Right lobe of liver (tissue), 6 donors: ENCODE measurements around the gene TRAPPC12. TPM values are rescaled to one million over a fixed set of nuclear protein-coding genes. Genes with fewer than 3 reads are reported as not detected.
A peak's percentile ranks its signal among the peaks of the same experiment; 100 is the strongest.

Experiments
- ATAC-seq, 4 donors: fragments of 200-7000 bp; cut with Tn5 transposase; one replicate each; pipeline ENCODE4 v1.9.1; 2020; ENCODE audit warnings: mild to moderate bottlenecking in 4 of 4, moderate library complexity in 4 of 4
- DNase-seq, 3 donors: peaks; one replicate each; pipeline ENCODE4 v3.0.0-alpha.2; 2020
- H3K27ac ChIP-seq, 3 donors: fragments of 200-600 bp; one replicate each; pipeline ENCODE4 v1.8.0; 2022
- H3K27me3 ChIP-seq, 2 donors: fragments of 200-600 bp; one replicate each; pipeline ENCODE4 v1.8.0; 2022
- H3K36me3 ChIP-seq, 4 donors: fragments of 200-600 bp; sonication (generic) in 1 of 4; one replicate each; pipeline versions ENCODE4 v1.5.1 to v1.8.0; 2017 to 2022; ENCODE audit warnings: control low read depth in 1 of 4
- H3K4me1 ChIP-seq, 4 donors: fragments of 200-600 bp; sonication (generic) in 1 of 4; one replicate each; pipeline versions ENCODE4 v1.5.1 to v1.8.0; 2017 to 2022; ENCODE audit warnings: control low read depth in 1 of 4
- H3K4me3 ChIP-seq, 3 donors: fragments of 200-600 bp; one replicate each; pipeline ENCODE4 v1.8.0; 2022
- H3K9me3 ChIP-seq, 4 donors: fragments of 200-600 bp; sonication (generic) in 1 of 4; one replicate each; pipeline versions ENCODE4 v1.5.1 to v1.8.0; 2017 to 2022; ENCODE audit warnings: control low read depth in 1 of 4
- POLR2A ChIP-seq: fragments of 450-650 bp; IDR thresholded peaks from one replicate; pipeline ENCODE4 v1.6.1; 2017; ENCODE audit warnings: antibody characterized with exemption, mild to moderate bottlenecking
- WGBS: methylation state at CpG from one replicate; pipeline ENCODE4 v1.1.6; 2018; ENCODE audit warnings: low coverage, low lambda C conversion rate; ENCODE audit not compliant: insufficient coverage; ENCODE audit errors: missing lambda C conversion rate; 5-methylcytosine and 5-hydroxymethylcytosine counted together
- intact Hi-C, 2 donors: fragments of 100-400 bp; cut with DNase I; formaldehyde crosslinking; loops; one replicate each; pipeline versions ENCODE4 v1.11.2 to v1.14.1; 2022
- total RNA-seq, 6 experiments: library from RNA; depleted of rRNA in 2 of 6; stranded (reverse); fragments of >200 nt in 2 of 6; fragmentation: NEBNext Ultra II Directional in 3 of 6; extraction: Animal tissue kit (Norgen Biotek cat#: 25700) in 3 of 6; gene quantifications; one replicate each; pipeline versions ENCODE4 v1.1.0 to v1.2.4, GENCODE V29; 2016 to 2023
- TF ChIP-seq, protein P1 (sequence below), 4 donors: fragments of 200-600 bp in 3 of 4; fragments of 450-650 bp in 1 of 4; IDR thresholded peaks; one replicate each; pipeline versions ENCODE4 v1.5.1 to v1.8.0; 2016 to 2022; ENCODE audit warnings: antibody characterized with exemption in 4 of 4, mild to moderate bottlenecking in 2 of 4
- donor health status: DM: no; HTN: yes; CAD: no.
- donor health status: DM: no; HTN: no; CAD: no.
- donor health status: DM: no; HTN: no; CAD: no.
- donor health status: DM: no; HTN: yes; CAD: no.
- donor health status: DM: no; HTN: yes; CAD: no.

The TRAPPC12 gene
- total RNA-seq, 6 experiments from 2014 or later: 39.2 to 92.4 (median 47.8) TPM

GRCh38 chr2:3457524-3458395 is 78.3 kb downstream of the TRAPPC12 start:
- H3K4me3 ChIP-seq: no peak overlapping the region
- no peak for TF ChIP-seq POLR2A
- TF ChIP-seq, protein P1, sequence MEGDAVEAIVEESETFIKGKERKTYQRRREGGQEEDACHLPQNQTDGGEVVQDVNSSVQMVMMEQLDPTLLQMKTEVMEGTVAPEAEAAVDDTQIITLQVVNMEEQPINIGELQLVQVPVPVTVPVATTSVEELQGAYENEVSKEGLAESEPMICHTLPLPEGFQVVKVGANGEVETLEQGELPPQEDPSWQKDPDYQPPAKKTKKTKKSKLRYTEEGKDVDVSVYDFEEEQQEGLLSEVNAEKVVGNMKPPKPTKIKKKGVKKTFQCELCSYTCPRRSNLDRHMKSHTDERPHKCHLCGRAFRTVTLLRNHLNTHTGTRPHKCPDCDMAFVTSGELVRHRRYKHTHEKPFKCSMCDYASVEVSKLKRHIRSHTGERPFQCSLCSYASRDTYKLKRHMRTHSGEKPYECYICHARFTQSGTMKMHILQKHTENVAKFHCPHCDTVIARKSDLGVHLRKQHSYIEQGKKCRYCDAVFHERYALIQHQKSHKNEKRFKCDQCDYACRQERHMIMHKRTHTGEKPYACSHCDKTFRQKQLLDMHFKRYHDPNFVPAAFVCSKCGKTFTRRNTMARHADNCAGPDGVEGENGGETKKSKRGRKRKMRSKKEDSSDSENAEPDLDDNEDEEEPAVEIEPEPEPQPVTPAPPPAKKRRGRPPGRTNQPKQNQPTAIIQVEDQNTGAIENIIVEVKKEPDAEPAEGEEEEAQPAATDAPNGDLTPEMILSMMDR (IDR thresholded peaks at IDR 0.05): no peak
- 95% methylated on average over 14 of the region's 30 CpGs for WGBS
- H3K27me3 ChIP-seq: no peaks in the 10 kb centered on the region
- H3K4me1 ChIP-seq: peaks cover 0 to 5% (median under 1%) of the 10 kb centered on the region in 4 donors
- DNase-seq: no peak
- no peak overlapping the region for H3K27ac ChIP-seq
- intact Hi-C loops: no loop called here
- H3K9me3 ChIP-seq: no peaks in the 10 kb centered on the region
- ATAC-seq: no peak
- H3K36me3 ChIP-seq: peaks cover 0 to 16% (median 6%) of the 10 kb centered on the region in 4 donors

DNA sequence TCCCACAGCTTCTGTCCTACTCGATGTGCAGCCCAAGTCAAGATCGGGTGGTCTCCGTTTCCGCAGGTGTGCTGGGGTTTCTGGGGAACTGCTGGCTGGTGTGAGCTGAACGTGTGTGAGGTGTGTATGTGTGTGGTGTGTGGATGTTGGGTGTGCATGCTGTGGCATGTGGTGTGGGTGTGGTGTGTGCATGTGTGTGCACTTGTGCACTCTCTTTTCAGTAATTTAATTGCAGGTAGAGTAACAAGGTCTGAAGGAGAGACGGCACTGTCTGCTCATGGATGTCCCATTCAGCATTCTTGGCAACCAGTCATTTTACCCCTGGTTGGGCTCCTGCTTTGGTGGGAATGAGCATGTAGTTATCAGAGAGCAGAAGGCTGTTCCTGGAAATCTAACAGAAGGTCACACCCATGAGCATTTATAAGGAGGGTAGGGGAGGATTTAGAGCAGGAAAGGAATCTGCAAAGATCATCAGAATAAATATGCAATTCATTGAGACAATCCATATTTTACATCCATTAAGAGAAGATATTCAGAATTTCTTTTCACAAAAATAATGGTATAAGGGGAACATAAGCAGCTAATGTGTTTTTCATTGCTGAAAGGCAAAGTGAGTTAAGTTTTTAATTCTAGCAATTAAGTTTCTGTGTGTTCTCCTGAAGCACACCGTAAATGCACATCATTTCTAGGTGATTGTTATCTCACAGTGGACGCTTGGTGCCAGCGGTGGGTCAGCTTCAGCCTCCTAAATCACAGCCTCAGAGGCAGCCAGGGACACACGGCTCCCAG is 79.1 kb downstream of the TRAPPC12 start:
- no peak for ATAC-seq
- Histone ChIP-seq H3K4me1 (peaks cover 0 to 5% (median under 1%) of the 10 kb centered on the region in 4 donors), H3K27ac (no peak overlapping the region), H3K9me3 (no peaks in the 10 kb centered on the region), H3K4me3 (no peak overlapping the region), H3K36me3 (peaks cover 0 to 16% (median 6%) of the 10 kb centered on the region in 4 donors), H3K27me3 (no peaks in the 10 kb centered on the region)
- TF ChIP-seq, protein P1 (IDR thresholded peaks at IDR 0.05): no peak
- TF ChIP-seq POLR2A: no peak
- intact Hi-C loops: no loop called here
- no peak for DNase-seq
- WGBS: 69% methylated on average over 9 of the region's 10 CpGs

- TF ChIP-seq, protein P1 (IDR thresholded peaks at IDR 0.05): no peak
- no peak for TF ChIP-seq POLR2A
- DNase-seq (no peak), ATAC-seq (peak in 2 of 4 donors; percentile 5 to 13)
- intact Hi-C loops: no loop called here
- H3K27ac ChIP-seq: no peak overlapping the region
- peaks cover 0 to 5% (median under 1%) of the 10 kb centered on the region in 4 donors for H3K4me1 ChIP-seq
- no peaks in the 10 kb centered on the region for H3K27me3 ChIP-seq
- peaks cover 0 to 16% (median 7%) of the 10 kb centered on the region in 4 donors for H3K36me3 ChIP-seq
- 92% methylated on average over 6 of the region's 25 CpGs for WGBS
- no peak overlapping the region for H3K4me3 ChIP-seq
- H3K9me3 ChIP-seq: no peaks in the 10 kb centered on the region
Observed at GRCh38 chr2:3459185-3460015, 79.9 kb downstream of the TRAPPC12 start.

DNA sequence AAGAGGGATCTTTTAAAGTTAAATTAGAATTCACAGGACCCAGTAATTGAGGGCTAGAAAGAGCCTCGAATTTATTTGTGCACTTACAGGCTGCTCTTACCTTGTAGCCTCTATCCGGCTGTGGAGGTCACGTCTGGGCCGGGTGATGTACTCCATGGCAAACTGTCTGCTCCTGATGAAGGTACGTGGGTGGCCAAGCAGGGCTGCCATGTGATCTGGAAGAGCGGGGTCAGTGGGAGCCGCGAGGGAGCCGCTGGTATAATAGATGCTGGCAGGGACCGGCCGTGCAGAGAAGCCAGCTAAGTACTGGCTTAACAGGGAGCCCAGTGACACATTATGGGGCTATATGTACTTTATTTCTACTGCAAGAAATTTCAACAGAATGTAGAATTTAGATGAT is 80.7 kb downstream of the TRAPPC12 start:
- intact Hi-C loops: no loop called here
- TF ChIP-seq, protein P1 (IDR thresholded peaks at IDR 0.05): no peak
- TF ChIP-seq POLR2A: no peak
- Histone ChIP-seq H3K27me3 (no peaks in the 10 kb centered on the region), H3K9me3 (no peaks in the 10 kb centered on the region), H3K4me3 (no peak overlapping the region), H3K4me1 (peaks cover 0 to 5% (median under 1%) of the 10 kb centered on the region in 4 donors), H3K36me3 (peaks cover 0 to 19% (median 8%) of the 10 kb centered on the region in 4 donors), H3K27ac (no peak overlapping the region)
- DNase-seq (no peak), ATAC-seq (no peak)
- 100% methylated on average over 1 of the region's 11 CpGs for WGBS
